Measurements from ENCODE around the gene ZNF587B.

DNA sequence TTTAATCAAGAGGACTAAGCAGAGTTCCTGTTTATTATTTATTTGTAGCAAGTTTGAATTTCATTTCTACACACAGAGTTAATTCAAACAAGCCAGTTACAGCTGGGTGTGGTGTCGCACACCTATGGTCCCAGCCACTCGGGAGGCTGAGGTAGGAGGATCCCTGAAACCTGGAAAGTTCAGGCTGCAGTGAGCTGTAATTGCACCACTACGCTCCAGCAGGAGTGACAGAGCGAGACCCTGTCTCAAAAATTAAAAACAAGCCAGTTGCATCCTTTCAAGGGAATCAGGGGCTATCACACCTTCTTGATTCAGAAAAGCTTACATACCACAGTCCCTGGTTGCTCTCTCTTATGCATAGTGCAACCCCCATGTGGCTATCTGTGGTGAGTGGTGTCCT is 40.8 kb upstream of the ZNF587B start:
- TF ChIP-seq EZH2phosphoT487 (IDR thresholded peaks at IDR 0.05; ENCODE audit: borderline replicate concordance, low read length) (no peak), CTCF (IDR thresholded peaks at IDR 0.05; ENCODE audit: low read depth, low read length, poor library complexity, severe bottlenecking) (no peak)

Data from DOHH2 (cell line).